ENCODE measurements around the gene SGMS2.

The SGMS2 gene

GRCh38 chr4:107831140-107831539, 6.4 kb downstream of the SGMS2 start:
- DNase-seq: no peak

- no peak for DNase-seq
Observed at GRCh38 chr4:107832275-107832807, 7.6 kb downstream of the SGMS2 start.

- DNase-seq: no peak
Observed at GRCh38 chr4:107834241-107834794, 9.6 kb downstream of the SGMS2 start.

- DNase-seq: no peak
Observed at GRCh38 chr4:107835406-107835805, 10.7 kb downstream of the SGMS2 start.

- DNase-seq: no peak
Observed at GRCh38 chr4:107837317-107837716, 12.6 kb downstream of the SGMS2 start.

- no peak for DNase-seq
Observed at GRCh38 chr4:107837776-107838618, 13.3 kb downstream of the SGMS2 start.

GRCh38 chr4:107838861-107839565, 14.3 kb downstream of the SGMS2 start:
- DNase-seq: no peak

- DNase-seq: no peak
Observed at GRCh38 chr4:107843391-107843790, 18.7 kb downstream of the SGMS2 start.

GRCh38 chr4:107845681-107846080, 20.9 kb downstream of the SGMS2 start:
- DNase-seq: no peak

GRCh38 chr4:107850438-107850837, 25.7 kb downstream of the SGMS2 start:
- no peak for DNase-seq

GRCh38 chr4:107853444-107854355, 29.0 kb downstream of the SGMS2 start:
- no peak for DNase-seq

GRCh38 chr4:107854356-107855022, 29.8 kb downstream of the SGMS2 start:
- no peak for DNase-seq

- no peak for DNase-seq
Observed at GRCh38 chr4:107855723-107856122, 31.0 kb downstream of the SGMS2 start.

GRCh38 chr4:107856901-107857300, 32.2 kb downstream of the SGMS2 start:
- DNase-seq: no peak

- DNase-seq: no peak
Observed at GRCh38 chr4:107857741-107858140, 33.0 kb downstream of the SGMS2 start.

- no peak for DNase-seq
Observed at GRCh38 chr4:107858158-107858742, 33.5 kb downstream of the SGMS2 start.

- peak; percentile 24 for DNase-seq
Observed at GRCh38 chr4:107862658-107863057, 37.9 kb downstream of the SGMS2 start.

GRCh38 chr4:107863416-107863815, 38.7 kb downstream of the SGMS2 start:
- no peak for DNase-seq

GRCh38 chr4:107863850-107864371, 39.2 kb downstream of the SGMS2 start:
- peak; percentile 56 for DNase-seq

- no peak for DNase-seq
Observed at GRCh38 chr4:107866726-107867125, 42.0 kb downstream of the SGMS2 start.

- DNase-seq: no peak
Observed at GRCh38 chr4:107870236-107870635, 45.5 kb downstream of the SGMS2 start.

Data from COR-L47 (cell line).